ENCODE data around the gene MYH7. TPM values are rescaled to one million over a fixed set of nuclear protein-coding genes. Genes with fewer than 3 reads are reported as not detected.

The MYH7 gene
- total and polyA plus RNA-seq, 9 donors, result 0.92 to 1.1 (median 0.95) TPM; not detected in 5

- WGBS, 3 donors, result 63 to 67% (median 63%) methylated on average over 9 of the region's 9 CpGs
- Histone ChIP-seq H3K4me3 (no peak overlapping the region), H3K36me3 (no peaks in the 10 kb centered on the region), H3K27me3 (no peaks in the 10 kb centered on the region), H3K4me1 (ENCODE audit: insufficient read depth) (no peaks in the 10 kb centered on the region), H3K9me3 (no peaks in the 10 kb centered on the region), H3K27ac (no peak overlapping the region)
- TF ChIP-seq POLR2A (IDR thresholded peaks at IDR 0.05), result no peak
- TF ChIP-seq EP300 (IDR thresholded peaks at IDR 0.05), result no peak
- no peak for TF ChIP-seq CTCF (IDR thresholded peaks at IDR 0.05)
- intact Hi-C loops (cut with DNase I), result no loop called here
- no peak for DNase-seq
These were observed 7.4 kb upstream of the MYH7 start for GRCh38 chr14:23442721-23443356.

- 0 to 5% (median 2%) methylated on average over 1 of the region's 1 CpG for WGBS, 3 donors
- no peak for DNase-seq
- no peak overlapping the region for H3K4me3 ChIP-seq
- H3K36me3 ChIP-seq, result no peaks in the 10 kb centered on the region
- intact Hi-C loops (cut with DNase I), result no loop called here
- H3K27ac ChIP-seq, result no peak overlapping the region
- TF ChIP-seq EP300 (IDR thresholded peaks at IDR 0.05), result no peak
- no peaks in the 10 kb centered on the region for H3K4me1 ChIP-seq (ENCODE audit: insufficient read depth)
- no peaks in the 10 kb centered on the region for H3K9me3 ChIP-seq
- no peaks in the 10 kb centered on the region for H3K27me3 ChIP-seq
These were observed 5.6 kb upstream of the MYH7 start for GRCh38 chr14:23441076-23441475.

- TF ChIP-seq POLR2A (IDR thresholded peaks at IDR 0.05) (no peak), CTCF (IDR thresholded peaks at IDR 0.05) (no peak), EP300 (IDR thresholded peaks at IDR 0.05) (no peak)
- Histone ChIP-seq H3K27me3 (no peaks in the 10 kb centered on the region), H3K36me3 (no peaks in the 10 kb centered on the region), H3K9me3 (no peaks in the 10 kb centered on the region), H3K4me1 (ENCODE audit: insufficient read depth) (no peaks in the 10 kb centered on the region), H3K27ac (no peak overlapping the region), H3K4me3 (no peak overlapping the region)
- no peak for DNase-seq
- WGBS, 3 donors, result 87 to 93% (median 89%) methylated on average over 6 of the region's 6 CpGs
- intact Hi-C loops (cut with DNase I), result no loop called here
These were observed 3.8 kb upstream of the MYH7 start for GRCh38 chr14:23439107-23439835.

- Histone ChIP-seq H3K36me3 (no peaks in the 10 kb centered on the region), H3K27ac (no peak overlapping the region), H3K27me3 (no peaks in the 10 kb centered on the region), H3K4me3 (no peak overlapping the region), H3K9me3 (no peaks in the 10 kb centered on the region), H3K4me1 (ENCODE audit: insufficient read depth) (no peaks in the 10 kb centered on the region)
- TF ChIP-seq POLR2A (IDR thresholded peaks at IDR 0.05) (no peak), EP300 (IDR thresholded peaks at IDR 0.05) (no peak), CTCF (IDR thresholded peaks at IDR 0.05) (no peak)
- intact Hi-C loops (cut with DNase I), result no loop called here
- no peak for DNase-seq
- 38 to 39% (median 38%) methylated on average over 15 of the region's 15 CpGs for WGBS, 3 donors
These were observed 2.9 kb upstream of the MYH7 start for GRCh38 chr14:23438101-23438971.

Measured in ovary (tissue), 9 donors.